ENCODE measurements around the gene RNF220. TPM values are rescaled to one million over a fixed set of nuclear protein-coding genes. Genes with fewer than 3 reads are reported as not detected.

RNF220 gene
- total RNA-seq, 1 donor from 2014 or later = 47.1 TPM

- Histone ChIP-seq H3K4me2 (ENCODE audit: low read length) (no peak overlapping the region), H3K36me3 (ENCODE audit: insufficient read depth, low read length) (peaks cover 28% of the 10 kb centered on the region), H3K4me3 (ENCODE audit: insufficient read depth, low read depth, low read length) (no peak overlapping the region), H3K9me3 (ENCODE audit: insufficient read depth, low read depth, low read length) (no peaks in the 10 kb centered on the region), H3K27me3 (ENCODE audit: insufficient read depth, low read length) (no peaks in the 10 kb centered on the region), H3K79me2 (ENCODE audit: insufficient read depth, low read length) (peaks cover 13% of the 10 kb centered on the region), H3K4me1 (ENCODE audit: insufficient read depth, low read length) (peaks cover 9% of the 10 kb centered on the region), H4K20me1 (ENCODE audit: insufficient read depth, low read length) (peaks cover 56% of the 10 kb centered on the region), H2AFZ (ENCODE audit: low read depth, low read length) (no peak overlapping the region), H3K9ac (ENCODE audit: low read length) (no peak overlapping the region), H3K27ac (ENCODE audit: low read depth, low read length) (no peak overlapping the region)
- no peak for DNase-seq (ENCODE audit: low read depth)
- H3K4me3 Mint-ChIP-seq (ENCODE audit: unreplicated experiment) = no peak overlapping the region
- H3K4me1 Mint-ChIP-seq (ENCODE audit: low read depth, unreplicated experiment) = peaks cover 5% of the 10 kb centered on the region
- no peaks in the 10 kb centered on the region for H3K9me3 Mint-ChIP-seq (ENCODE audit: unreplicated experiment)
- FAIRE-seq = no peak
- H3K27me3 Mint-ChIP-seq (ENCODE audit: low read depth, unreplicated experiment) = no peaks in the 10 kb centered on the region
- peaks cover 28% of the 10 kb centered on the region for H3K36me3 Mint-ChIP-seq (ENCODE audit: low read depth, unreplicated experiment)
- TF ChIP-seq CTCF (IDR thresholded peaks at IDR 0.05; ENCODE audit: insufficient read depth, low read depth, low read length) = no peak
- TF ChIP-seq EZH2 (IDR thresholded peaks at IDR 0.05; ENCODE audit: insufficient read depth, low read length) = no peak
- H3K27ac Mint-ChIP-seq (ENCODE audit: unreplicated experiment) = no peak overlapping the region
These were observed 235.3 kb downstream of the RNF220 start for GRCh38 chr1:44640200-44640853.

- H3K9ac ChIP-seq (ENCODE audit: low read length) = no peak overlapping the region
- FAIRE-seq = no peak
- no peak overlapping the region for H3K27ac Mint-ChIP-seq (ENCODE audit: unreplicated experiment)
- peaks cover 9% of the 10 kb centered on the region for H3K4me1 ChIP-seq (ENCODE audit: insufficient read depth, low read length)
- no peak for TF ChIP-seq EZH2 (IDR thresholded peaks at IDR 0.05; ENCODE audit: insufficient read depth, low read length)
- TF ChIP-seq CTCF (IDR thresholded peaks at IDR 0.05; ENCODE audit: insufficient read depth, low read depth, low read length) = no peak
- no peaks in the 10 kb centered on the region for H3K9me3 ChIP-seq (ENCODE audit: insufficient read depth, low read depth, low read length)
- no peak overlapping the region for H3K4me2 ChIP-seq (ENCODE audit: low read length)
- H3K4me1 Mint-ChIP-seq (ENCODE audit: low read depth, unreplicated experiment) = peaks cover 5% of the 10 kb centered on the region
- H3K4me3 Mint-ChIP-seq (ENCODE audit: unreplicated experiment) = no peak overlapping the region
- peaks cover 6% of the 10 kb centered on the region for H3K79me2 ChIP-seq (ENCODE audit: insufficient read depth, low read length)
- no peak overlapping the region for H3K27ac ChIP-seq (ENCODE audit: low read depth, low read length)
- peaks cover 54% of the 10 kb centered on the region for H4K20me1 ChIP-seq (ENCODE audit: insufficient read depth, low read length)
- no peak for DNase-seq (ENCODE audit: low read depth)
- H3K27me3 ChIP-seq (ENCODE audit: insufficient read depth, low read length) = no peaks in the 10 kb centered on the region
- H3K36me3 ChIP-seq (ENCODE audit: insufficient read depth, low read length) = peaks cover 25% of the 10 kb centered on the region
- no peaks in the 10 kb centered on the region for H3K27me3 Mint-ChIP-seq (ENCODE audit: low read depth, unreplicated experiment)
- no peak overlapping the region for H3K4me3 ChIP-seq (ENCODE audit: insufficient read depth, low read depth, low read length)
- H2AFZ ChIP-seq (ENCODE audit: low read depth, low read length) = no peak overlapping the region
- peaks cover 21% of the 10 kb centered on the region for H3K36me3 Mint-ChIP-seq (ENCODE audit: low read depth, unreplicated experiment)
- H3K9me3 Mint-ChIP-seq (ENCODE audit: unreplicated experiment) = no peaks in the 10 kb centered on the region
These were observed 236.4 kb downstream of the RNF220 start for GRCh38 chr1:44641126-44642102.

Data from astrocyte (in vitro differentiated cells and primary cell).